SW 1271 (cell line): ENCODE measurements around the gene CRISPLD2.

ENCODE experiments used
- DNase-seq, 2 experiments: peaks; one replicate each; lab custom pipeline; 2025; lab: John Stamatoyannopoulos, UW

CRISPLD2 gene

DNA sequence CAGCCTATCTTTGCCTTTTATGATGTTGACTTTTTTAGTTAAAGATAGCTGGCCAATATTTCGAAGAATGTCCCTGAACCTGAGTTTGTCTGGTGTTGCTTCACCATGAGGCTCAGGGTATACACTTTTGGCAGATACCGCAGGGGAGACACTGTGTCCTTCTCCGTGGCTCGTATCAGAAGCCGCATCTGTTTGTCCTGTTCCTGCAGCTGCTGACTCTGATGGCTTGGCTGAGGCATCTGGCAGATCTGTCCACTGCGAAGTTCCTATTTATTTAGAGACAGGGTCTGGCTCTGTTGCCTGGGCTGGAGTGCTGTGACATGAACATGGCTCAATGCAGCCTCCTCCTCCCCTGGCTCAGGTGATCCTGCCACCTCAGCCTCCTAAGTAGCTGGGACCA is 93.5 kb downstream of the CRISPLD2 start:
- DNase-seq: no peak

DNA sequence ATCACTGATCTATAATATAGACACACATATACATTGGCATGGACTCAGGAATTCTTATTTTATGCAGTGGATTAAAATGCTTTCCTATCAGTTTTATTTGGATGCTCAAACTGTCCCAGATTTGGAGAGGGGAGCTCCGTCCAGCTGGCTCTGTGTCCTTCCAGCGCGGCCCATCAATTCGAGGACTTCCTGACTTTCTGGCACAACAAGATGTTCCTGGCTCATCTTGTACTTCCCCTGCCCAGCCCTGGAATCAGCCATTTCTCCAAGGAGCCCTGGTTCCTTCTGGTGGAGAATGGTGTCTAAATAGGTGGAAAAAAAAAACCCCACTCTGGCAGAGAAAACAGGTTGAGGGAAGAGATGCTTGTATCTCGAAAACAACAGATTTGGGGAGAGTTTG is 94.5 kb downstream of the CRISPLD2 start:
- DNase-seq: no peak

- no peak for DNase-seq
These were observed 96.4 kb downstream of the CRISPLD2 start for GRCh38 chr16:84916178-84916577.

DNA sequence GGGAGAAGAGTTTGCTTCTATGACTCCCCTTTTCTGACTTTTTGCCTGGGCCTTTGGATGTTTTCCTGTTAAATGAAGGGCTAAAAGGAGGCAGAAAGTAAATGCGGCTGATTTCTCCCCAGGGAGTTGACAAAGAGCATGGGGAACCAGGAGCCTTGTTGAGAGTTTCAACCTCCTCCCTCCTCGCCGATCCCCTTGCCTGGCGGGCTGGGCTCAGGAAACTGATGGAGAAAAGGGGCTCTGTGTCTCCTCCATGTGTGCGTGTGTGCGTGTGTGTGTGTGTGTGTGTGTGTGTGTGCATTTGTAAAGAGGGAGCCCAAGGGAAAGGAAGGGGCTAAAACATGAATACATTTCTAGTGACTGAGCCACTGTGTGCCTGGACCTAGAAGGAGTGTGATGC is 97.1 kb downstream of the CRISPLD2 start:
- DNase-seq: no peak

GRCh38 chr16:84917492-84917891 is 97.7 kb downstream of the CRISPLD2 start:
- no peak for DNase-seq

- DNase-seq: no peak
These were observed 98.5 kb downstream of the CRISPLD2 start for GRCh38 chr16:84918006-84918909.

- no peak for DNase-seq
These were observed 99.5 kb downstream of the CRISPLD2 start for GRCh38 chr16:84919269-84919668.

DNA sequence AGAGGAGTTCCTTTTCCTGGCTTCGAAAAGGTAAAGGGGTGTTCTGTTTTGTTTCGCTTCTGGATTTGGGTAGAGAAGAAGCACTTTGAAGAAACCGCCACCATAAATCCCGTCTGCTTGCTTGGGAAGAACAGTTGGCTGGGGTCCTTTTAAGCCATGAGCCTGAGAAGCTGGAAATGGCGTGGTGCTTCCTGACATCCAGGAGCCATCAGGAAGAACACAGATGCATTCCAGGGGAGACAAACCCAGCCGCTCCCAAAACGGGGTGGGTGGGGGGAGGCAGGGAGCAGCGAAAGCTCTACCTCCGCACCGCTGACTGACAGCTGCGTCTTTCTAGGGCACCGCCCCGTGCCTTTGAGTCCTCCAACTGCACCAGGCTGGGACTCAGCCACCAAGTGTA is 99.9 kb downstream of the CRISPLD2 start:
- DNase-seq: no peak

GRCh38 chr16:84920333-84920732 is 100.5 kb downstream of the CRISPLD2 start:
- DNase-seq: no peak

GRCh38 chr16:84922351-84923120 is 102.8 kb downstream of the CRISPLD2 start:
- no peak for DNase-seq

DNA sequence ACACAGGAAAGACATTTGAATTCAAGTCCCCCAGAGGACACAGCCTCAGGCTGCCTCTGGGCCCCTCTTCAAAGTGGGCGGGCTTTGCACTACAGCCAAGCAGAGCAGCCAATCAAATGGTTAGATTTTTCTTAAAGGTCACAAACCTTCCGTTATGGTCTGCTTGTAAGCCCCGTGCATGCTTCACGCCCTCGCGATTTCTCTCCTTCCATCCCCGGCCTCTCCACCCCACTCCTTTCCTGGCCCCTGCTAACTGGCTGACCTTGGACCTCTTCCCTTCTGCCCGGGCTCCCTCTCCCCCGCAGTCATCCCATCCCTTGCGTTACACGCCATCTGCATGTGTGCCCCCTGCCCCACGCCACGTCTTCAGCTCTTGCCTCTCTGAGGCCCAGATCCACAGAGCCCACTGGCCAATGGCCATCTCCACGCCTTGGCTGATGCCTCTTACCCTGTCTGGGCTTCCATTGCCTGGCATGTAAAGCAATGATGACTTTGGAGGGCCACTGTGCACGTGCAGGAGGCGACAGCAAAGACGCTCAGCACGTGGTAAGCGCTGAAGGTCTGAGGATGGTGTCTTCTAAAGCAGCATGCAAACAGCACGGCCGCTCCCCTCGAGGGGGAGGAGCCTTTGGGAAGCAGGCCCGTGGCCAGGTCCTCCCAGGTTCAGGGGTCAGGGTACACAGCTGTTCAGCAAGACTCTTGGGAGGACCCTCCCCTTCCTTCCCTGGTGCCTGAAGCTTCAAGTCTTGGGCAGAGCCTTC is 104.7 kb downstream of the CRISPLD2 start:
- no peak for DNase-seq

DNA sequence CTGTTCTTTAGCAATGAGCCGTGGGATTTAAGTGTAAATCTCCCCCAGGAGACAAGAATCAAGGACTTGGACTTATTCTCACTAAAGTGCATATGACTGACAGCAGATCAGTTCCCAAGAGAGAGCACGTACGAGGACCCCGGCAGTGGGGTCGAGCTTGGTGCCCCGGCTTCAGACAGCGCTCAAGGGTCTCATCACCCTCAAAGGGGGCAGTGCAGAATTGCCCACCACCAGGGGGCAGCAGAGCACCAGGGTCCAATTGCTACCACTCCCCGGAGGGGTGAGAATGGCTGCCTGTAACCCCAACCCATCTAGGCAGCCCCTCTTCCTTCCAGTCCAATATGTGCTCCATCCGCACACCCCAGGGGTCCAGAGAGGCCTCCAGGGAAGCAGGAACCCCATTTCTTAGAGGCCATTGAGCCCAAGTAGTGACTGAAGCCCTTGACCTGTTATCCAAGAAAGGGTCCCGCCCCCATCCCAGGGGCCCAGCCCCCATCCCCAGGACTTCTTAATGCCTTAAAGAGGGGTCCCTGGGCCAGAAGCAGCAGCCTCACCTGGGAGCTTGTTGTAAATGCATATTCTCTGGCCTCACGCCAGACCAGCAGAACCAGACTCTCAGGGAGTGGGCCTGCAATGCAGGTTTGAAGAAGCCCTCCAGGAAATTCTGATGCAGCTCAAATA is 105.4 kb downstream of the CRISPLD2 start:
- DNase-seq: peak in 1 of 2 experiments; percentile 7

DNA sequence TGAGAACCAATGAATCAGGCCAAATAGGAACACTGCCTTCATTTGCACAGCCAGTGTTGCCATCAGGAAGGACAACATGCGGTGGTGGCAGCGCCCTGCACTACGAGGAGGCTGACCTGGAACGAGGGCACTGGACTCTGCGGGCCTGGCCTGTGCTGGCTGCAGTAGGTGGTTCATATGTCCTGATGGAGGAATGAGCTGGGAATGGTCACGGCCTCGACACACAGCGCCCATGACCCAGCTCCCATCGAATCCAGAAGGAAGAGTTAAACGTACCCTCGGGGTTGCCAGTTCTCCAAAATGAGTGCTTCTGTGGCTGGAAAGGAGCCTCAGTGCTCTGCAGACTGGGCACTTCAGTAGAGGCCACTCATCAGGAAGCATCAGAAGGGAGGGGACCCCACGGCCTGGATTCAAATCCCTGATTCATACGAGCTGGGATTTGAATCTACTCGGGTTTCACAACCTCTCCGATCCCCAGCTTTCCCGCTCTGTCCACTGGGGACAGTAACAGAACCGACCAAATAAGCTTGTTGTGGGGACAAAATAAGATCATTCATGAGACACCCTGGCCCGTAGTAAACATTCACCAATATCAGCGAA is 106.1 kb downstream of the CRISPLD2 start:
- DNase-seq: no peak

DNA sequence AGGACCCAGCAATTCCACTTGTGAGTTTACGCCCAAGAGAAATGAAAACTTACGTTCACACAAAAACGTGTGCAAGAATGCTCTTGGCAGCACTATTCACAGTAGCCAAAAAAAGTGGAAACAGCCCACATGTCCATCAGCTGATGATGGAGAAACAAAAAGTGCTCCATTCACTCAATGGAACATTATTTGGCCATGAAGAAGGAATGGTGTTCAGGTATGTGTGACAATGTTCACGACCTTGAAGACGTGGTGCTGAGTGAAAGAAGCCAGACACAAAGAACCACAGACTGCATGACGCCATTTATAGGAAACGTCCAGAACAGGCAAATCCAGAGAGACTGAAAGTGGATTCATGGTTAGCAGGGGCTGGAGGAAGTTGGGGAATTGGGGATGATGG is 106.7 kb downstream of the CRISPLD2 start:
- DNase-seq: no peak

DNA sequence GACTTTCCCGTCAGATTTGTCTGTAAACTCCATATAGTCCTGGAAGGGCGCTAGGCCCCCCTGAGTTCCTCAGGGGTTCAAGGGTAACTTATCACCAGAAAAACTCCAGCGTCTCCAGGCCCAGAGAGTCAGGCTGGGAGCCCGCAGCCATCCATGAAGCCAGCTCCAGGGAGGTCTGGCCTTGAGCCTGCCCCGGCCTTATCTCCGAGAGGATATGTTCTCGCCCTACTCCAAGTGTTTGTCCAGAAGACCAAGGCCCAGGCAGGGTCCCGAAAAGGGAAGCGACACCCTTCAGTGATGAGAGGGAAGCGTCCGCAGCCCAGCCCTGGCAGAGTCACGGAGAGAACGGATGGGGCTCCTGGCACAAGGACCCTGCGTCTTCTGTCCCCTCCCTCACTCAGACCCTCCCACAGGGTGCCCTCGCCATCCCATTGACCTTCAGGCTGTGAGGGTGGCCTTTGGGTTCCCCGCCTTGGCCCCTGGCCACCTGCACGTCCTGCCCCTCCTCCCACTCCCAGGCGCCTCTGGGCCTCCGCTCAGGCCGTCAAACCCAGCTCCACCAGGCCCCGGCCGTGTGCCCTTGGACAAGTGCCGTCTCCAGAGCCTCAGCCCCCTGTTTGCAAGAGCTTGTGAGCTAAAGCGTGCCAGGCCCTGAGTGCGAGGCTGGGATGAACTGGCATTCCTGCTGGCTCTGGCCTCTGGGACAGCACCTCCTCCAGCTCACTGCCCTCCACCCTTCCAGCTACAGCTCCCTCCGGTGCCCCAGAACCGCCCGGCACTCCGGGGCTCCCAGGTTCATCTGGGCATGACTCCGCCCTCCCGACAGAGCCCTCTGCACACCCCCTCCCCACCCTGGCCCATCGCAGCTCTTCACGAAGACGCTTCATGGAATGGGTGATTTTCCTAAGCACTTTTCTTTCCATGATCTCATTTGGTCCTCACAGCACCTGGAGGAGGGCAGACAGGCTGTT is 108.1 kb downstream of the CRISPLD2 start:
- DNase-seq: no peak

- no peak for DNase-seq
These were observed 109.1 kb downstream of the CRISPLD2 start for GRCh38 chr16:84928679-84929420.

DNA sequence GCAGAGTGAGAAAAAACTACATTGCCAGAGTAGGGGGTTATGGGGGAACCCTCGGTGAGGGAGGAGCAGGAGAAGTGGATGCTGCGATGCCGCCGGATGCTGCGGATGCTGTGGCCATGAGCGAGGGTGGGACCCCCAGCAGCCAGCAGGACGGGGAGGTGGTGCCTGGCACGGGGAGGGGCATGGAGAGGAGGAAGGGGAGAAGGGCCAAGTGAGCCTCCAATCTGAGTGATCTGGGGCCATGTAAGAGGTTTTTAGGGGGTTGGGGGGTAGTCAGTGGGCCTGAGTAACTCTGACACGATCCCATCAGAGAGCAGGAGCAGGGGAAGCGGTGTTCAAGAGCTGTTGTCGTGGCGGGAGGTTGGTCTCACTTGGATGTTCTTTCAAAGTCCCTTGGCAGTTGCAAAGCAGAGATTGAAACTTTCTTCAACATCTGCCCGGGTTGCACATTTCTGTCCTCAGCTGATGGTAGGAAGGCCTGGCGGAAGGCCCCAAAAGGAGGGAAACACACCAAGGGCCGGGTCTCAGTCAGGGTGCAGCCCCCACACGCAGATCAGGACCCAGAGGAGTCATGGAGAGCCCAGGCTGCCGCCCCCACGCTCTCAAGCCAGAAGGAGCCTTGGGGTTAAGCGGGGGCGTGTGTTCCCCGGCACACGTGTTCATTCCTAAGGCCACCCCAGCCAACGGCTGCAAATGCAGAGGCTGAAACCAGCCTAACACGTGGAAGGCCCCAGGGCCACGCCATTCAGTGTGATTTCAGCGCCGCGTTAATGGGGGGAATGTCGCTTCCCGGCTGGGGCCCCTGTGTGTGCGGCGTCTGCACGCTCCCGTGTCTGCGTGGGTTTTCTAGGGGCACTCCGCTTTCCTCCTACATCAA is 109.9 kb downstream of the CRISPLD2 start:
- no peak for DNase-seq

- DNase-seq: no peak
These were observed 110.7 kb downstream of the CRISPLD2 start for GRCh38 chr16:84930298-84931106.
